Measurements from ENCODE around the gene TMEM123. TPM values are rescaled to one million over a fixed set of nuclear protein-coding genes. Genes with fewer than 3 reads are reported as not detected.
"Not testable (repeated sequence)": the region's sequence is repeated elsewhere in the genome, so short reads cannot be mapped to it uniquely, and the experiment has no call there.

TMEM123 gene
- total RNA-seq, 1 donor from 2014 or later, result 248 TPM

DNA sequence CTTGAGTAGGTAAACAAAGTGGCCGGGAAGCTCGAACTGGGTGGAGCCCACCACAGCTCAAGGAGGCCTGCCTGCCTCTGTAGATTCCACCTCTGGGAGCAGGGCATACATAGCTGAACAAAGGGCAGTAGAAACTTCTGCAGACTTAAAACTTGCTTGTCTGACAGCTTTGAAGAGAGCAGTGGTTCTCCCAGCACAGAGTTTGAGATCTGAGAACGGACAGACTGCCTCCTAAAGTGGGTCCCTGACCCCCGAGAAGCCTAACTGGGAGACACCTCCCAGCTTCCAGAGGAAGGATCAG is 13.6 kb downstream of the TMEM123 start:
- Mint-ChIP-seq H3K36me3 (ENCODE audit: insufficient read depth) (peaks cover 48% of the 10 kb centered on the region), H3K9me3 (ENCODE audit: low read depth) (peaks cover 20% of the 10 kb centered on the region), H3K27ac (peak overlapping the region; percentile 86), H3K4me1 (ENCODE audit: low read depth) (peaks cover 37% of the 10 kb centered on the region)
- H3K4me3 Mint-ChIP-seq (ENCODE audit: low read depth); DNase-seq (ENCODE audit: low spot score, unreplicated experiment); H3K27me3 Mint-ChIP-seq: not testable (repeated sequence)

GRCh38 chr11:102438311-102439062 is 14.1 kb downstream of the TMEM123 start:
- DNase-seq (ENCODE audit: low spot score, unreplicated experiment), result peak; percentile 33
- H3K4me1 Mint-ChIP-seq (ENCODE audit: low read depth), result peaks cover 37% of the 10 kb centered on the region
- H3K9me3 Mint-ChIP-seq (ENCODE audit: low read depth), result peaks cover 17% of the 10 kb centered on the region

GRCh38 chr11:102437727-102438126 is 14.8 kb downstream of the TMEM123 start:
- H3K27me3 Mint-ChIP-seq, result no peaks in the 10 kb centered on the region
- no peak overlapping the region for H3K27ac Mint-ChIP-seq
- peaks cover 36% of the 10 kb centered on the region for H3K4me1 Mint-ChIP-seq (ENCODE audit: low read depth)
- TF ChIP-seq, protein P1, sequence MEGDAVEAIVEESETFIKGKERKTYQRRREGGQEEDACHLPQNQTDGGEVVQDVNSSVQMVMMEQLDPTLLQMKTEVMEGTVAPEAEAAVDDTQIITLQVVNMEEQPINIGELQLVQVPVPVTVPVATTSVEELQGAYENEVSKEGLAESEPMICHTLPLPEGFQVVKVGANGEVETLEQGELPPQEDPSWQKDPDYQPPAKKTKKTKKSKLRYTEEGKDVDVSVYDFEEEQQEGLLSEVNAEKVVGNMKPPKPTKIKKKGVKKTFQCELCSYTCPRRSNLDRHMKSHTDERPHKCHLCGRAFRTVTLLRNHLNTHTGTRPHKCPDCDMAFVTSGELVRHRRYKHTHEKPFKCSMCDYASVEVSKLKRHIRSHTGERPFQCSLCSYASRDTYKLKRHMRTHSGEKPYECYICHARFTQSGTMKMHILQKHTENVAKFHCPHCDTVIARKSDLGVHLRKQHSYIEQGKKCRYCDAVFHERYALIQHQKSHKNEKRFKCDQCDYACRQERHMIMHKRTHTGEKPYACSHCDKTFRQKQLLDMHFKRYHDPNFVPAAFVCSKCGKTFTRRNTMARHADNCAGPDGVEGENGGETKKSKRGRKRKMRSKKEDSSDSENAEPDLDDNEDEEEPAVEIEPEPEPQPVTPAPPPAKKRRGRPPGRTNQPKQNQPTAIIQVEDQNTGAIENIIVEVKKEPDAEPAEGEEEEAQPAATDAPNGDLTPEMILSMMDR (IDR thresholded peaks at IDR 0.05; ENCODE audit: unreplicated experiment), result no peak
- peaks cover 16% of the 10 kb centered on the region for H3K9me3 Mint-ChIP-seq (ENCODE audit: low read depth)
- DNase-seq (ENCODE audit: low spot score, unreplicated experiment), result no peak
- peaks cover 47% of the 10 kb centered on the region for H3K36me3 Mint-ChIP-seq (ENCODE audit: insufficient read depth)
- no peak overlapping the region for H3K4me3 Mint-ChIP-seq (ENCODE audit: low read depth)

More at GRCh38 chr11:102438311-102439062, 14.1 kb downstream of the TMEM123 start:
- TF ChIP-seq, protein P1 (IDR thresholded peaks at IDR 0.05; ENCODE audit: unreplicated experiment), result no peak
- Mint-ChIP-seq H3K27ac (peak overlapping the region; percentile 86), H3K27me3 (no peaks in the 10 kb centered on the region), H3K4me3 (ENCODE audit: low read depth) (no peak overlapping the region), H3K36me3 (ENCODE audit: insufficient read depth) (peaks cover 48% of the 10 kb centered on the region)

DNA sequence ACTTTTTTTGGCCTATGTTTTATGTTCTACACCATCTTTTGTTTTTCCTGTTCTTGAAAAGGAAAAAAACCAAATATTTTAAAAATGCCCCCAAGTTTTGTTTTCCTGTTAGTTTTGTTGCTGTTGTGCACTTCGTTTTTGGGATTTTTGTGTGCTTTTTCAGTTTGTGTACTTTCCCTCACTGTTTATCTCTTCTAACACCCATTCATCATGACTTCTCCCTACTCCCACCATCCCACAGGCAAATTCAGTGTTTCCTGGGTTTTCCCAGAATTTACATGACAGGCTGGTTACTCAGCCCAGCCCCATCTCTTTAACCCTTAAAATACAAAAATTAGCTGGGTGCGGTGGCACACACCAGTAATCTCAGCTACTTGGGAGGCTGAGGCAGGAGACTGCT is 15.6 kb downstream of the TMEM123 start:
- peaks cover 35% of the 10 kb centered on the region for H3K4me1 Mint-ChIP-seq (ENCODE audit: low read depth)
- DNase-seq (ENCODE audit: low spot score, unreplicated experiment), result no peak
- H3K27me3 Mint-ChIP-seq, result no peaks in the 10 kb centered on the region
- TF ChIP-seq, protein P1 (IDR thresholded peaks at IDR 0.05; ENCODE audit: unreplicated experiment), result no peak
- H3K9me3 Mint-ChIP-seq (ENCODE audit: low read depth), result peaks cover 20% of the 10 kb centered on the region
- peaks cover 46% of the 10 kb centered on the region for H3K36me3 Mint-ChIP-seq (ENCODE audit: insufficient read depth)
- H3K4me3 Mint-ChIP-seq (ENCODE audit: low read depth), result no peak overlapping the region
- no peak overlapping the region for H3K27ac Mint-ChIP-seq

- no peaks in the 10 kb centered on the region for H3K27me3 Mint-ChIP-seq
- no peak overlapping the region for H3K4me3 Mint-ChIP-seq (ENCODE audit: low read depth)
- TF ChIP-seq, protein P1 (IDR thresholded peaks at IDR 0.05; ENCODE audit: unreplicated experiment), result no peak
- peaks cover 22% of the 10 kb centered on the region for H3K9me3 Mint-ChIP-seq (ENCODE audit: low read depth)
- no peak for DNase-seq (ENCODE audit: low spot score, unreplicated experiment)
- H3K4me1 Mint-ChIP-seq (ENCODE audit: low read depth), result peaks cover 31% of the 10 kb centered on the region
- peaks cover 49% of the 10 kb centered on the region for H3K36me3 Mint-ChIP-seq (ENCODE audit: insufficient read depth)
- H3K27ac Mint-ChIP-seq, result no peak overlapping the region
Observed at GRCh38 chr11:102436561-102436960, 16.0 kb downstream of the TMEM123 start.

GRCh38 chr11:102435688-102436087 is 16.9 kb downstream of the TMEM123 start:
- TF ChIP-seq, protein P1 (IDR thresholded peaks at IDR 0.05; ENCODE audit: unreplicated experiment), result no peak
- Mint-ChIP-seq H3K4me3 (ENCODE audit: low read depth) (no peak overlapping the region), H3K27me3 (no peaks in the 10 kb centered on the region), H3K4me1 (ENCODE audit: low read depth) (peaks cover 25% of the 10 kb centered on the region), H3K36me3 (ENCODE audit: insufficient read depth) (peaks cover 50% of the 10 kb centered on the region), H3K9me3 (ENCODE audit: low read depth) (peaks cover 22% of the 10 kb centered on the region), H3K27ac (no peak overlapping the region)
- no peak for DNase-seq (ENCODE audit: low spot score, unreplicated experiment)

DNA sequence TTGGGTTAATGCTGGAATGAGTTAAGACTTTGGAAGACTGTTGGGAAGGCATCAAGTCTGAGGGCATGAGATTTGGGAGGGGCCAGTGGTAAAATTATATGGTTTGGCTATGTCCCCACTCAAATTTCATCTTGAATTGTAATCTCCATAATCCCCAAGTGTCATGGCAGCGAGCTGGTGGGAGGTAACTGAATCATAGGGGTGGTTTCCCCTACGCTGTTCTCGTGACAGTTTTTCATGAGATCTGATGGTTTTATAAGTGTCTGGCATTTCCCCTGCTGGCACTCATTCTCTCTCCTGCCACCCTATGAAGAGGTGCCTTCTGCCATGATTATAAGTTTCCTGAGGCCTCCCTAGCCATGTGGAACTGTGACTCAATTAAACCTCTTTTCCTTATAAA is 19.0 kb downstream of the TMEM123 start:
- not testable (repeated sequence) for DNase-seq (ENCODE audit: low spot score, unreplicated experiment); H3K27ac Mint-ChIP-seq; H3K4me3 Mint-ChIP-seq (ENCODE audit: low read depth); H3K27me3 Mint-ChIP-seq
- H3K4me1 Mint-ChIP-seq (ENCODE audit: low read depth), result peaks cover 22% of the 10 kb centered on the region
- peaks cover 48% of the 10 kb centered on the region for H3K36me3 Mint-ChIP-seq (ENCODE audit: insufficient read depth)
- H3K9me3 Mint-ChIP-seq (ENCODE audit: low read depth), result peaks cover 22% of the 10 kb centered on the region

GRCh38 chr11:102432560-102432959 is 20.0 kb downstream of the TMEM123 start:
- not testable (repeated sequence) for DNase-seq (ENCODE audit: low spot score, unreplicated experiment); H3K27me3 Mint-ChIP-seq; H3K4me3 Mint-ChIP-seq (ENCODE audit: low read depth); H3K27ac Mint-ChIP-seq
- Mint-ChIP-seq H3K36me3 (ENCODE audit: insufficient read depth) (peaks cover 44% of the 10 kb centered on the region), H3K9me3 (ENCODE audit: low read depth) (peaks cover 22% of the 10 kb centered on the region), H3K4me1 (ENCODE audit: low read depth) (peaks cover 16% of the 10 kb centered on the region)
